Measurements from ENCODE around the gene STK39.

GRCh38 chr2:168132389-168132788, 115.0 kb downstream of the STK39 start:
- TF ChIP-seq CTCF (conservative IDR thresholded peaks at IDR 0.05): no peak
- no peak for TF ChIP-seq ZFX (IDR thresholded peaks at IDR 0.05)

Measured in C4-2B (cell line).